CD4-positive, alpha-beta memory T cell (primary cell): ENCODE measurements around the gene PHACTR4. TPM values are rescaled to one million over a fixed set of nuclear protein-coding genes. Genes with fewer than 3 reads are reported as not detected.
"Not testable (repeated sequence)": the region's sequence is repeated elsewhere in the genome, so short reads cannot be mapped to it uniquely, and the experiment has no call there.

ENCODE experiments used
- CTCF ChIA-PET: fragments of 350-600 bp; sonication (Branson Sonifier 250); formaldehyde crosslinking; loops from one replicate; lab custom pipeline; 2021; ENCODE audit warnings: inconsistent platforms; ENCODE audit not compliant: partially characterized antibody; lab: Charles Lee
- POLR2A ChIA-PET: fragments of 350-600 bp; sonication (Branson Sonifier 250); formaldehyde crosslinking; loops from one replicate; lab custom pipeline; 2021; ENCODE audit not compliant: partially characterized antibody; lab: Charles Lee
- DNase-seq, 5 donors: peaks; one replicate each; pipeline versions ENCODE4 v3.0.0 to v3.0.0-alpha.2; 2020 to 2022; ENCODE audit warnings: mixed read lengths in 1 of 5
- H3K27ac ChIP-seq: one replicate; pipeline ENCODE4 v1.7.0; 2013; ENCODE audit warnings: low read depth, low read length
- H3K27me3 ChIP-seq: 2 replicates; pipeline ENCODE4 v1.7.0; 2013; ENCODE audit warnings: mild to moderate bottlenecking, low read length, moderate library complexity; ENCODE audit not compliant: insufficient read depth
- H3K36me3 ChIP-seq: 2 replicates; pipeline ENCODE4 v1.7.0; 2013; ENCODE audit warnings: mild to moderate bottlenecking, low read length, moderate library complexity; ENCODE audit not compliant: insufficient read depth
- H3K4me1 ChIP-seq: 2 replicates; pipeline ENCODE4 v1.7.0; 2013; ENCODE audit warnings: mild to moderate bottlenecking, low read length, moderate library complexity; ENCODE audit not compliant: insufficient read depth
- H3K4me3 ChIP-seq, 2 donors: one replicate each; pipeline ENCODE4 v1.7.0; 2013; ENCODE audit warnings: low read length in 2 of 2, mild to moderate bottlenecking in 1 of 2
- H3K9me3 ChIP-seq, 2 donors: one replicate each; pipeline ENCODE4 v1.7.0; 2013; ENCODE audit warnings: low read length in 2 of 2, control low read depth in 1 of 2; ENCODE audit not compliant: control insufficient read depth in 1 of 2
- H3K27ac Mint-ChIP-seq, 7 donors: one replicate each; pipeline ENCODE4 v1.8.0; 2020 to 2021; ENCODE audit warnings: mixed read lengths in 7 of 7, mild to moderate bottlenecking in 6 of 7, inconsistent platforms in 3 of 7, moderate library complexity in 3 of 7
- H3K27me3 Mint-ChIP-seq, 2 donors: one replicate each; pipeline ENCODE4 v1.8.0; 2020 to 2021; ENCODE audit warnings: mixed read lengths in 2 of 2
- H3K36me3 Mint-ChIP-seq, 2 donors: one replicate each; pipeline ENCODE4 v1.8.0; 2020 to 2021; ENCODE audit warnings: mixed read lengths in 2 of 2, inconsistent platforms in 1 of 2, mild to moderate bottlenecking in 1 of 2
- H3K4me1 Mint-ChIP-seq, 4 donors: one replicate each; pipeline ENCODE4 v1.8.0; 2020 to 2021; ENCODE audit warnings: mixed read lengths in 4 of 4, mild to moderate bottlenecking in 1 of 4
- H3K4me3 Mint-ChIP-seq, 8 donors: one replicate each; pipeline ENCODE4 v1.8.0; 2020 to 2021; ENCODE audit warnings: mixed read lengths in 8 of 8, mild to moderate bottlenecking in 7 of 8, moderate library complexity in 6 of 8, inconsistent platforms in 3 of 8
- H3K9me3 Mint-ChIP-seq, 8 donors: one replicate each; pipeline ENCODE4 v1.8.0; 2020 to 2021; ENCODE audit warnings: mixed read lengths in 8 of 8, mild to moderate bottlenecking in 5 of 8, inconsistent platforms in 3 of 8, moderate library complexity in 1 of 8
- intact Hi-C: fragments of 100-400 bp; cut with micrococcal nuclease; formaldehyde crosslinking; loops from one replicate; pipeline ENCODE4 v1.15.1; 2023
- polyA plus RNA-seq, 2 donors: library from polyadenylated mRNA; unstranded; fragments of 300-500 nt; fragmentation: Illumina TruSeq; gene quantifications; one replicate each; pipeline ENCODE4 v1.2.3, GENCODE V29; 2021
- total RNA-seq, 2 experiments: library from RNA; stranded (reverse); gene quantifications; one replicate each; pipeline ENCODE4 v1.2.3, GENCODE V29; 2021

PHACTR4 gene
- total and polyA plus RNA-seq, 4 experiments from 2014 or later, result 3.6 to 28.8 (median 24.9) TPM

DNA sequence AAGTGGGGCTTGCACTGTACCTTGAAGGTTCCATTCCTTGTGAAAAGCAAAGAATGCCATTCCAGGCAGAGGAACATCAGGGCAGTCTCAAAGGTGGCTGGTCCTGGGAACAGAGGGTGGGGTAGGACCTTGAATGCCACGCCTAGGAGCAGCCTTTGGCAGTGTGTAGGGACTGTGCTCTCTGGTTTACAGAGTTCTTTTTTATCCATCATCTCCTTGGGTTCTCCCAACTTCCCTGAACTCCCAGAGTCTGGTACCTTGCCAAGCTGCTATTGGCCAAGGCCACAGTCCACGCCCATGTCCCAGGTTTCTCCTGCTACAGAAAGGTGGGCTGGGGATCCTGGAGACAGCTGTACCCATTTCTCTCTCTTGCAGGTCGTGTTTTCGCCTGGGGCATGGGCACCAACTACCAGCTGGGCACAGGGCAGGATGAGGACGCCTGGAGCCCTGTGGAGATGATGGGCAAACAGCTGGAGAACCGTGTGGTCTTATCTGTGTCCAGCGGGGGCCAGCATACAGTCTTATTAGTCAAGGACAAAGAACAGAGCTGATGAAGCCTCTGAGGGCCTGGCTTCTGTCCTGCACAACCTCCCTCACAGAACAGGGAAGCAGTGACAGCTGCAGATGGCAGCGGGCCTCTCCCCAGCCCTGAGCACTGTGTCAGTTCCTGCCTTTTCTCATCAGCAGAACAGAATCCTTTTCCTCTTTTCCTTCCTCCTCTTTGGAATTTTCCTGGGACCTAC lies 168.1 kb downstream of the PHACTR4 start:
- ChIA-PET CTCF (interaction anchor here (0.6 kb wide), 1 partner anchor 996 kb away, joined by 3 read pairs; no protein-coding TSS in a partner anchor), POLR2A (interaction anchor here (0.9 kb wide), 1 partner anchor 44 kb away, joined by 4 read pairs; no protein-coding TSS in a partner anchor)
- H3K36me3 ChIP-seq, result peaks cover 19% of the 10 kb centered on the region
- H3K27ac ChIP-seq, result no peak overlapping the region
- H3K4me3 Mint-ChIP-seq, result no peak overlapping the region
- no peaks in the 10 kb centered on the region for H3K27me3 Mint-ChIP-seq
- no peak overlapping the region for H3K4me3 ChIP-seq
- intact Hi-C loops, result no loop called here
- H3K27ac Mint-ChIP-seq, result peak overlapping the region in 1 of 7 donors; percentile 31
- H3K27me3 ChIP-seq, result no peaks in the 10 kb centered on the region
- H3K4me1 ChIP-seq, result no peaks in the 10 kb centered on the region
- no peaks in the 10 kb centered on the region for H3K9me3 Mint-ChIP-seq
- H3K36me3 Mint-ChIP-seq, result peaks cover 13 to 18% of the 10 kb centered on the region in 2 donors
- no peaks in the 10 kb centered on the region for H3K4me1 Mint-ChIP-seq
- no peak for DNase-seq
- no peaks in the 10 kb centered on the region for H3K9me3 ChIP-seq

DNA sequence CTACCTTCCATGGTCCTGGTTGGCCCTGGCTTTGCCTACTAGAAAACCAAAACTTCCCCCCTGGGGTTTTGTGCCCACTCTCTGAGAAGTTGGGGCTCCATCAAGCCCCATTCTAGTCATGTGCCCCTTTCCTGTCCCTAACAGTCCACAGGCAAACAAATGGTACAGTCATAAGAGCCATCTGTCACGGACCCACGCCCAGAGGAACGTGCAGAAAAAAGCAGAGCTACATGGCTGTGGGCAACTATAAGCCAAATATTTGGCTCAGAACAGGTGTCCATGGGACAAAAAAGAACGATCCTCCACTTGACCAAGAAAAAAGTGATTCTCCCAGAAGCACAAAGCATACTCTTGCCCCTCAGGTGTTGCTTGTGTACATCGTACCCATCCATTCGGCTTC lies 168.7 kb downstream of the PHACTR4 start:
- H3K4me1 Mint-ChIP-seq, result no peaks in the 10 kb centered on the region
- Histone ChIP-seq H3K4me3 (no peak overlapping the region), H3K27me3 (no peaks in the 10 kb centered on the region), H3K4me1 (no peaks in the 10 kb centered on the region), H3K9me3 (no peaks in the 10 kb centered on the region), H3K27ac (no peak overlapping the region), H3K36me3 (peaks cover 19% of the 10 kb centered on the region)
- H3K36me3 Mint-ChIP-seq, result peaks cover 13 to 18% of the 10 kb centered on the region in 2 donors
- H3K9me3 Mint-ChIP-seq, result no peaks in the 10 kb centered on the region
- peak overlapping the region in 3 of 7 donors; percentile 32 to 70 (median 54) for H3K27ac Mint-ChIP-seq
- intact Hi-C loops, result no loop called here
- DNase-seq, result no peak
- ChIA-PET CTCF (no interaction called here), POLR2A (interaction anchor here (0.6 to 0.9 kb wide), 2 partner anchors 11 to 43 kb away, joined by 3 to 4 read pairs; no protein-coding TSS in a partner anchor)
- H3K4me3 Mint-ChIP-seq, result no peak overlapping the region
- H3K27me3 Mint-ChIP-seq, result no peaks in the 10 kb centered on the region

DNA sequence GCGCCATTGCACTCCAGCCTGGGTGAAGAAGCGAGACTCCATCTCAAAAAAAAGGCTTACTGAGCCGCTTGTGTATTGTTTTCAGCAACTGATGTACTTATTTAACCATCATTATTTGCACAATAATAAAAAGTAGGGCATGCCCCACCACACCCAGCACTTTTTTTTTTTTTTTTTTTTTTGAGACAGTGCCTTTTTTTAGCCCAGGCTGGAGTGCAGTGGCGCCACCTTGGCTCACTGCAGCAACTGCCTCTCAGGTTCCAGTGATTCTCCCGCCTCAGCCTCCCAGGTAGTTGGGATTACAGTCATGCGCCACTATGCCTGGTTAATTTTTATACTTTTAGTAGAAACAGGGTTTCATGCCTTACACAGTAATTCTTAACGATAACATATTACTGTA lies 171.1 kb downstream of the PHACTR4 start:
- H3K27ac Mint-ChIP-seq, result no peak overlapping the region
- CTCF ChIA-PET, result no interaction called here

DNA sequence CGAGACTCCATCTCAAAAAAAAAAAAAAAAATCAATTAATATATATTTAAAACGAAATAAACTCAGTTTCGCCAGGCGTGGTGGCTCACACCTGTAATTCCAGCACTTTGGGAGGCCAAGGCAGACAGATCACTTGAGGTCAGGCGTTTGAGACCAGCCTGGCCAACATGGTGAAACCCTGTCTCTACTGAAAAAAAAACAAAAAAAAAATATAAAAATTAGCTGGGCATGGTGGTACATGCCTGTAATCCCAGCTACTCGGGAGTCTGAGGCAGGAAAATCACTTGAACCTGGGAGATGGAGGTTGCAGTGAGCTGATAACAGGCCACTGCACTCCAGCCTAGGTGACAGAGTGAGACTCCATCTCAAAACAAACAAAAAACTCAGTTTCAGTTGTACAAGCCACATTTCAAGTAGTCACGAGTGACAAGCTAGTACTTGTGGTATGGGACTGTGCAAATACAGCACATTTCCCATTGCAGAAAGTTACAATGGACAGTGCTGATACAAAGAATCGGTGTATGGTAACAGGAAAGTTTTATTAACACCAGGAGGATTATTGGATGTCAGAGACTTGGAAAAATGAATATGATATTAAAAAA lies 172.0 kb downstream of the PHACTR4 start:
- POLR2A ChIA-PET, result interaction anchor here (0.6 kb wide), 1 partner anchor 40 kb away, joined by 3 read pairs; no protein-coding TSS in a partner anchor
- DNase-seq, H3K27ac Mint-ChIP-seq, H3K27me3 Mint-ChIP-seq, H3K9me3 Mint-ChIP-seq, H3K27me3 ChIP-seq, H3K4me3 Mint-ChIP-seq, H3K36me3 ChIP-seq, CTCF ChIA-PET, H3K4me3 ChIP-seq, H3K4me1 Mint-ChIP-seq, H3K9me3 ChIP-seq, H3K27ac ChIP-seq, H3K36me3 Mint-ChIP-seq, intact Hi-C loops, H3K4me1 ChIP-seq: not testable (repeated sequence)

More for the DNA sequence above, 171.1 kb downstream of the PHACTR4 start:
- POLR2A ChIA-PET, result no interaction called here
- peaks cover 10% of the 10 kb centered on the region for H3K36me3 ChIP-seq
- Mint-ChIP-seq H3K27me3 (no peaks in the 10 kb centered on the region), H3K36me3 (peaks cover 9 to 12% of the 10 kb centered on the region in 2 donors), H3K4me3 (no peak overlapping the region), H3K4me1 (no peaks in the 10 kb centered on the region), H3K9me3 (no peaks in the 10 kb centered on the region)
- no peaks in the 10 kb centered on the region for H3K9me3 ChIP-seq
- no peak for DNase-seq
- H3K4me1 ChIP-seq, result no peaks in the 10 kb centered on the region
- H3K27me3 ChIP-seq, result no peaks in the 10 kb centered on the region
- H3K27ac ChIP-seq, result no peak overlapping the region
- intact Hi-C loops, result no loop called here
- no peak overlapping the region for H3K4me3 ChIP-seq

DNA sequence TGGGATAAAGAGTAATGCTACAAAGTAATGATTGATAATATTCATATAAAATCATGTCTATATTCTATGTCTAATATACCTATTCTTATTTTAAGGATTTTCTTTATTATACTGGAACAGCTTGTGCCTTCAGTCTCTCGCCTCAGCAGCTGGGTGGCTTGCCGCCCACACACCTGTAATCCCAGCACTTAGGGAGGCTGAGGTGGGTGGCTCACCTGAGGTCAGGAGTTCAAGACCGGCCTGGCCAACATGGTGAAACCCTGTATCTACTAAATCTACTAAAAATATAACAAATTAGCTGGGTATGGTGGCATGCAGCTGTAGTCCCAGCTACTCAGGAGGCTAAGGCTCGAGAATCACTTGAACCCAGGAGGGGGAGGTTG lies 175.7 kb downstream of the PHACTR4 start:
- POLR2A ChIA-PET, result interaction anchor here (1.0 kb wide), 1 partner anchor 36 kb away, joined by 4 read pairs; no protein-coding TSS in a partner anchor
- no peak overlapping the region for H3K27ac Mint-ChIP-seq

DNA sequence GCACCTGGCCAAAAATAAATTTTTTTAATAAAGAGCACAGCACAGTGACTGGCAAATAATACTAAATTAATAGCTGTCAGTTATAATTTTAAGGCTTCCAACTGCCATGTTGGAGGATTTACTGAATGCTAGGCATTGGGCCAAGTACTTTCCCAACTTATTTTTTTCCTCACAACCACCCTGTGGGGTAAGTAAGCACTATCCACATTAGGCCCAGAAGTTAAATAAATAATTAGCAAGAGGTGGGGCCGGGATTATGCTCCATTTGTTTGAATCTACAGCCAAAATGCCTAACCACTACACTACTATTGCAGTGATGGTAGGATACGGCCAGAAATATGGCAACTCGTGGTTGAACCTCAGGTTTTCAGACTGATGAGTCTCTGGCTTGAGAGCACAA lies 178.8 kb downstream of the PHACTR4 start:
- CTCF ChIA-PET, result interaction anchor here (1.4 kb wide), 1 partner anchor 33 kb away, joined by 4 read pairs; no protein-coding TSS in a partner anchor
- POLR2A ChIA-PET, result no interaction called here
- Histone ChIP-seq H3K4me3 (no peak overlapping the region), H3K4me1 (peaks cover 8% of the 10 kb centered on the region), H3K9me3 (no peaks in the 10 kb centered on the region), H3K27ac (no peak overlapping the region), H3K27me3 (no peaks in the 10 kb centered on the region), H3K36me3 (no peaks in the 10 kb centered on the region)
- Mint-ChIP-seq H3K27ac (no peak overlapping the region), H3K4me3 (no peak overlapping the region), H3K36me3 (peaks cover 0 to 9% of the 10 kb centered on the region in 2 donors), H3K4me1 (peaks cover 2 to 16% (median 10%) of the 10 kb centered on the region in 4 donors), H3K9me3 (peaks cover 0 to 2% (median 0%) of the 10 kb centered on the region in 8 donors), H3K27me3 (no peaks in the 10 kb centered on the region)
- no peak for DNase-seq
- intact Hi-C loops, result no loop called here

More for the DNA sequence above, 175.7 kb downstream of the PHACTR4 start:
- no peaks in the 10 kb centered on the region for H3K9me3 ChIP-seq
- H3K4me1 ChIP-seq, result no peaks in the 10 kb centered on the region
- H3K9me3 Mint-ChIP-seq, result no peaks in the 10 kb centered on the region
- H3K4me3 ChIP-seq, result no peak overlapping the region
- H3K36me3 ChIP-seq, result no peaks in the 10 kb centered on the region
- no peaks in the 10 kb centered on the region for H3K27me3 ChIP-seq
- DNase-seq, result no peak
- H3K4me3 Mint-ChIP-seq, result no peak overlapping the region
- H3K4me1 Mint-ChIP-seq, result no peaks in the 10 kb centered on the region
- CTCF ChIA-PET, result interaction anchor here (1.4 kb wide), 1 partner anchor 58 kb away, joined by 3 read pairs; no protein-coding TSS in a partner anchor
- intact Hi-C loops, result no loop called here
- H3K36me3 Mint-ChIP-seq, result no peaks in the 10 kb centered on the region
- H3K27ac ChIP-seq, result no peak overlapping the region
- H3K27me3 Mint-ChIP-seq, result no peaks in the 10 kb centered on the region
